GM21737 (cell line): ENCODE measurements around the gene GNG7.
A peak's percentile ranks its signal among the peaks of the same experiment; 100 is the strongest.
"Not testable (repeated sequence)": the region's sequence is repeated elsewhere in the genome, so short reads cannot be mapped to it uniquely, and the experiment has no call there.

Experiments
- ATAC-seq: cut with Tn5 transposase; IDR thresholded peaks from one replicate; pipeline ENCODE4 v1.9.1; 2021; ENCODE audit warnings: mild to moderate bottlenecking, moderate library complexity; ENCODE audit not compliant: unreplicated experiment

GNG7 gene

GRCh38 chr19:2646866-2647535 lies 55.5 kb downstream of the GNG7 start:
- ATAC-seq = no peak

GRCh38 chr19:2645826-2646225 lies 56.7 kb downstream of the GNG7 start:
- ATAC-seq = no peak

GRCh38 chr19:2643123-2643737 lies 59.3 kb downstream of the GNG7 start:
- ATAC-seq = not testable (repeated sequence)

GRCh38 chr19:2641332-2641698 lies 61.2 kb downstream of the GNG7 start:
- no peak for ATAC-seq

- no peak for ATAC-seq
Measured at GRCh38 chr19:2640563-2641331, 61.7 kb downstream of the GNG7 start.

GRCh38 chr19:2639999-2640398 lies 62.5 kb downstream of the GNG7 start:
- ATAC-seq = no peak

- no peak for ATAC-seq
Measured at GRCh38 chr19:2638417-2638940, 64.0 kb downstream of the GNG7 start.

- no peak for ATAC-seq
Measured at GRCh38 chr19:2636897-2637683, 65.4 kb downstream of the GNG7 start.

- no peak for ATAC-seq
Measured at GRCh38 chr19:2636141-2636896, 66.2 kb downstream of the GNG7 start.

GRCh38 chr19:2634960-2635359 lies 67.5 kb downstream of the GNG7 start:
- no peak for ATAC-seq

- no peak for ATAC-seq
Measured at GRCh38 chr19:2634228-2634951, 68.1 kb downstream of the GNG7 start.

- ATAC-seq = no peak
Measured at GRCh38 chr19:2633693-2634075, 68.8 kb downstream of the GNG7 start.

GRCh38 chr19:2631213-2631821 lies 71.2 kb downstream of the GNG7 start:
- ATAC-seq = no peak

- ATAC-seq = no peak
Measured at GRCh38 chr19:2630352-2631001, 72.0 kb downstream of the GNG7 start.

- no peak for ATAC-seq
Measured at GRCh38 chr19:2629491-2630351, 72.8 kb downstream of the GNG7 start.

- no peak for ATAC-seq
Measured at GRCh38 chr19:2628597-2628996, 73.9 kb downstream of the GNG7 start.

GRCh38 chr19:2627855-2628254 lies 74.6 kb downstream of the GNG7 start:
- ATAC-seq = no peak

- ATAC-seq = peak; percentile 33
Measured at GRCh38 chr19:2627319-2627829, 75.1 kb downstream of the GNG7 start.
